HEK293 (cell line): Measurements from ENCODE around the gene BCAS2.

Experiments used
- CTCF ChIA-PET: fragments of 350-600 bp; formaldehyde crosslinking; extraction: SDS; loops from one replicate; lab custom pipeline; 2021; ENCODE audit warnings: antibody characterized with exemption; lab: Yijun Ruan, JAX
- POLR2A ChIA-PET: fragments of 300-600 bp; formaldehyde crosslinking; extraction: SDS; loops from one replicate; lab custom pipeline; 2020; ENCODE audit warnings: antibody characterized with exemption, inconsistent platforms; lab: Yijun Ruan, JAX
- H3K27ac ChIP-seq: fragments of 200-500 bp; sonication (Bioruptor generic); 2 replicates; pipeline ENCODE4 v1.5.1; 2014; ENCODE audit warnings: low read depth, low read length, control low read depth, inconsistent platforms; ENCODE audit errors: extremely low read depth
- H3K36me3 ChIP-seq, 2 experiments: fragments of 200-500 bp in 1 of 2; sonication (Bioruptor generic) in 1 of 2; 1 replicate in 1 of 2; 2 replicates in 1 of 2; pipeline ENCODE4 v1.5.1; 2014 to 2017; ENCODE audit warnings: inconsistent platforms in 2 of 2, low read length in 2 of 2; ENCODE audit not compliant: control insufficient read depth in 2 of 2, insufficient read depth in 1 of 2
- H3K4me1 ChIP-seq: fragments of 200-500 bp; sonication (Bioruptor generic); 2 replicates; pipeline ENCODE4 v1.5.1; 2014; ENCODE audit warnings: mild to moderate bottlenecking, low read length, inconsistent platforms; ENCODE audit not compliant: control insufficient read depth, insufficient read depth
- H3K4me3 ChIP-seq: 2 replicates; pipeline ENCODE4 v1.5.1; 2011; ENCODE audit warnings: low read depth, mild to moderate bottlenecking, control low read depth, low read length, moderate library complexity
- H3K9me3 ChIP-seq: fragments of 200-500 bp; sonication (Bioruptor generic); 2 replicates; pipeline ENCODE4 v1.5.1; 2014; ENCODE audit warnings: low read depth, low read length, inconsistent platforms; ENCODE audit not compliant: control insufficient read depth, insufficient read depth
- GLIS1 ChIP-seq: fragments of 450-650 bp; formaldehyde crosslinking; IDR thresholded peaks from 2 replicates; pipeline ENCODE4 v1.5.1; 2016; ENCODE audit warnings: missing biosample characterization, missing genetic modification characterization
- GLIS2 ChIP-seq: fragments of 450-650 bp; formaldehyde crosslinking; IDR thresholded peaks from 2 replicates; pipeline ENCODE4 v1.5.1; 2016; ENCODE audit warnings: missing biosample characterization, missing genetic modification characterization
- HOXC10 ChIP-seq: sonication (generic); formaldehyde crosslinking; IDR thresholded peaks from 2 replicates; pipeline ENCODE4 v1.8.1; 2023; ENCODE audit warnings: mild to moderate bottlenecking, missing genetic modification reagents
- IKZF3 ChIP-seq: fragments of 450-650 bp; IDR thresholded peaks from 2 replicates; pipeline ENCODE4 v1.5.0; 2018; ENCODE audit warnings: missing biosample characterization, mild to moderate bottlenecking, missing genetic modification characterization, moderate library complexity
- KLF1 ChIP-seq: fragments of 450-650 bp; formaldehyde crosslinking; IDR thresholded peaks from 2 replicates; pipeline ENCODE4 v1.5.1; 2016; ENCODE audit warnings: missing biosample characterization, missing genetic modification characterization
- KLF9 ChIP-seq: fragments of 450-650 bp; formaldehyde crosslinking; IDR thresholded peaks from 2 replicates; pipeline ENCODE4 v1.5.1; 2016; ENCODE audit warnings: missing biosample characterization, missing genetic modification characterization, low read depth
- MEIS1 ChIP-seq: sonication (generic); formaldehyde crosslinking; IDR thresholded peaks from 2 replicates; pipeline ENCODE4 v1.8.1; 2022; ENCODE audit warnings: missing genetic modification reagents, mild to moderate bottlenecking, borderline replicate concordance
- ZBTB20 ChIP-seq: fragments of 450-650 bp; formaldehyde crosslinking; IDR thresholded peaks from 2 replicates; pipeline ENCODE4 v1.5.1; 2016; ENCODE audit warnings: missing biosample characterization, missing genetic modification characterization
- ZFHX2 ChIP-seq: fragments of 450-650 bp; formaldehyde crosslinking; conservative IDR thresholded peaks from 2 replicates; pipeline ENCODE4 v1.5.1; 2016; ENCODE audit warnings: missing biosample characterization, missing genetic modification characterization
- ZIC2 ChIP-seq: fragments of 450-650 bp; formaldehyde crosslinking; IDR thresholded peaks from 2 replicates; pipeline ENCODE4 v1.5.1; 2016; ENCODE audit warnings: missing biosample characterization, missing genetic modification characterization
- ZNF133 ChIP-seq: fragments of 450-650 bp; formaldehyde crosslinking; IDR thresholded peaks from 2 replicates; pipeline ENCODE4 v1.5.1; 2016; ENCODE audit warnings: missing biosample characterization, missing genetic modification characterization
- ZNF350 ChIP-seq: fragments of 450-650 bp; formaldehyde crosslinking; IDR thresholded peaks from 2 replicates; pipeline ENCODE4 v1.5.0; 2017; ENCODE audit warnings: missing biosample characterization, mild to moderate bottlenecking, missing genetic modification characterization
- ZNF571 ChIP-seq: fragments of 450-650 bp; formaldehyde crosslinking; IDR thresholded peaks from 2 replicates; pipeline ENCODE4 v1.5.0; 2017; ENCODE audit warnings: missing biosample characterization, missing genetic modification characterization
- ZNF610 ChIP-seq: fragments of 450-650 bp; formaldehyde crosslinking; IDR thresholded peaks from 2 replicates; pipeline ENCODE4 v1.5.1; 2016; ENCODE audit warnings: missing biosample characterization, missing genetic modification characterization, borderline replicate concordance
- ZNF660 ChIP-seq: fragments of 450-650 bp; IDR thresholded peaks from 2 replicates; pipeline ENCODE4 v1.5.1; 2018; ENCODE audit warnings: missing biosample characterization, mild to moderate bottlenecking, missing genetic modification characterization
- ZNF664 ChIP-seq: fragments of 450-650 bp; formaldehyde crosslinking; IDR thresholded peaks from 2 replicates; pipeline ENCODE4 v1.5.1; 2016; ENCODE audit warnings: missing biosample characterization, missing genetic modification characterization
- TF ChIP-seq, protein P1 (sequence below): fragments of 450-650 bp; formaldehyde crosslinking; IDR thresholded peaks from 2 replicates; pipeline ENCODE4; 2016; ENCODE audit warnings: missing biosample characterization, missing genetic modification characterization
- TF ChIP-seq, protein P2 (sequence below): fragments of 450-650 bp; formaldehyde crosslinking; IDR thresholded peaks from 2 replicates; pipeline ENCODE4 v1.5.1; 2017; ENCODE audit warnings: missing biosample characterization, missing genetic modification characterization
- TF ChIP-seq, protein P3 (sequence below): fragments of 450-650 bp; formaldehyde crosslinking; IDR thresholded peaks from 2 replicates; pipeline ENCODE4 v1.5.1; 2016; ENCODE audit warnings: missing biosample characterization, missing genetic modification characterization
- TF ChIP-seq, protein P4 (sequence below): fragments of 450-650 bp; formaldehyde crosslinking; IDR thresholded peaks from 2 replicates; pipeline ENCODE4 v1.5.1; 2016; ENCODE audit warnings: missing biosample characterization, missing genetic modification characterization

The BCAS2 gene

DNA sequence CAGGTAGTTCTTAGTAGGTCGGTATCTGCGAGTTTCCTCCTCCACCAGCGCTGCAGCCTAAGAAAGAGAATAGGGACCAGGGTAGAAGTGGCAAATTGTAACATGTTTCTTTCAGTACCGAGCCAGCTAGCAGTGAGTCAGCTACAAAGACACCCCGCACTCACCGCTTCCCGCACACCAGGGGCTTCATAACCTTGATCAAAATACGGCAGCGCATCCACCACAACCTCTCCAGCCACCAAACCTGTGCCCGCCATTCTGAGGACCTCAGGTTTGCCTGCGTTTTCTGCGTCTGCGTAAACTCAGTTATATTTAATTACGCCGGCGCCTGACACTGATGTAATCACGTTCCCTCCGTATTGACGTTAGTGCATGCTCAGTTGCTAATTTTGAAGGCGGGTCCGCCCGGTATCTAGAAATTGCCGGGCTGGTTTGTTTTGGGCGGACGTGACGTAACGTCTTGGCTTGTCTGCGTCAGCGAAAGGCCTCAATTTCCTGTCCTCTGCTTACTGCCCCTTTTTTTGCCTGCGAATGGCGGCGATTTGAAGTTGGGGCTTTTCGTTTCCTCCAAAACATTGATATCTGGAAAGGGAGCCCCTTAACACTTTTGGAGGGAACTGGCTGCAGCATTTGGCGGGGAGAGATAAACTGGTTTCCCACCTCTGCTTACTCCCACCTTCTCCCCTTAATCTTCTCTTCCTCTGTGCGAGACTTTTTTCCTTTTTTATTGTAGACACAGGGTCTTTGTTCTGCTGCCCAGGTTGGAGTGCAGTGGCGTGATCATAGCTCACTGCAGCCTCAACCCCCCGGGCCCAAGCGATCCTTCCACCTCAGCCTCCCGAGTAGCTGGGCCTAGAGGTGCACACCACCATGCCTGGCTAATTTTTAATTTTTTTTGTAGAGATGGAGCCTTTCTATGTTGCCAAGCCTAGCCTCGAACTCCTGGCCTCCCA lies at the start of gene BCAS2 (continued):
- TF ChIP-seq ZNF133 (tag by site-specific recombination) (no peak), ZNF350 (tag by site-specific recombination) (no peak), ZNF664 (tag by site-specific recombination) (no peak), MEIS1 (CRISPR knock-in tag) (no peak), ZBTB20 (no peak), ZFHX2 (tag by site-specific recombination) (no peak), HOXC10 (CRISPR knock-in tag) (no peak), IKZF3 (tag by site-specific recombination) (no peak), GLIS2 (no peak), GLIS1 (tag by site-specific recombination) (no peak), ZNF660 (tag by site-specific recombination) (peak; percentile 46), ZIC2 (no peak), ZNF610 (tag by site-specific recombination) (no peak), KLF1 (tag by site-specific recombination) (no peak)
- TF ChIP-seq, protein P1, sequence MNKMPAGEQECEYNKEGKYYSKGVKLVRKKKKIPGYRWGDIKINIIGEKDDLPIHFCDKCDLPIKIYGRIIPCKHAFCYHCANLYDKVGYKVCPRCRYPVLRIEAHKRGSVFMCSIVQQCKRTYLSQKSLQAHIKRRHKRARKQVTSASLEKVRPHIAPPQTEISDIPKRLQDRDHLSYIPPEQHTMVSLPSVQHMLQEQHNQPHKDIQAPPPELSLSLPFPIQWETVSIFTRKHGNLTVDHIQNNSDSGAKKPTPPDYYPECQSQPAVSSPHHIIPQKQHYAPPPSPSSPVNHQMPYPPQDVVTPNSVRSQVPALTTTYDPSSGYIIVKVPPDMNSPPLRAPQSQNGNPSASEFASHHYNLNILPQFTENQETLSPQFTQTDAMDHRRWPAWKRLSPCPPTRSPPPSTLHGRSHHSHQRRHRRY (tag by site-specific recombination): no peak
- TF ChIP-seq, protein P2, sequence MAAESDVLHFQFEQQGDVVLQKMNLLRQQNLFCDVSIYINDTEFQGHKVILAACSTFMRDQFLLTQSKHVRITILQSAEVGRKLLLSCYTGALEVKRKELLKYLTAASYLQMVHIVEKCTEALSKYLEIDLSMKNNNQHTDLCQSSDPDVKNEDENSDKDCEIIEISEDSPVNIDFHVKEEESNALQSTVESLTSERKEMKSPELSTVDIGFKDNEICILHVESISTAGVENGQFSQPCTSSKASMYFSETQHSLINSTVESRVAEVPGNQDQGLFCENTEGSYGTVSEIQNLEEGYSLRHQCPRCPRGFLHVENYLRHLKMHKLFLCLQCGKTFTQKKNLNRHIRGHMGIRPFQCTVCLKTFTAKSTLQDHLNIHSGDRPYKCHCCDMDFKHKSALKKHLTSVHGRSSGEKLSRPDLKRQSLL (tag by site-specific recombination): no peak
- TF ChIP-seq, protein P3, sequence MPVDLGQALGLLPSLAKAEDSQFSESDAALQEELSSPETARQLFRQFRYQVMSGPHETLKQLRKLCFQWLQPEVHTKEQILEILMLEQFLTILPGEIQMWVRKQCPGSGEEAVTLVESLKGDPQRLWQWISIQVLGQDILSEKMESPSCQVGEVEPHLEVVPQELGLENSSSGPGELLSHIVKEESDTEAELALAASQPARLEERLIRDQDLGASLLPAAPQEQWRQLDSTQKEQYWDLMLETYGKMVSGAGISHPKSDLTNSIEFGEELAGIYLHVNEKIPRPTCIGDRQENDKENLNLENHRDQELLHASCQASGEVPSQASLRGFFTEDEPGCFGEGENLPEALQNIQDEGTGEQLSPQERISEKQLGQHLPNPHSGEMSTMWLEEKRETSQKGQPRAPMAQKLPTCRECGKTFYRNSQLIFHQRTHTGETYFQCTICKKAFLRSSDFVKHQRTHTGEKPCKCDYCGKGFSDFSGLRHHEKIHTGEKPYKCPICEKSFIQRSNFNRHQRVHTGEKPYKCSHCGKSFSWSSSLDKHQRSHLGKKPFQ (tag by site-specific recombination): no peak
- TF ChIP-seq, protein P4, sequence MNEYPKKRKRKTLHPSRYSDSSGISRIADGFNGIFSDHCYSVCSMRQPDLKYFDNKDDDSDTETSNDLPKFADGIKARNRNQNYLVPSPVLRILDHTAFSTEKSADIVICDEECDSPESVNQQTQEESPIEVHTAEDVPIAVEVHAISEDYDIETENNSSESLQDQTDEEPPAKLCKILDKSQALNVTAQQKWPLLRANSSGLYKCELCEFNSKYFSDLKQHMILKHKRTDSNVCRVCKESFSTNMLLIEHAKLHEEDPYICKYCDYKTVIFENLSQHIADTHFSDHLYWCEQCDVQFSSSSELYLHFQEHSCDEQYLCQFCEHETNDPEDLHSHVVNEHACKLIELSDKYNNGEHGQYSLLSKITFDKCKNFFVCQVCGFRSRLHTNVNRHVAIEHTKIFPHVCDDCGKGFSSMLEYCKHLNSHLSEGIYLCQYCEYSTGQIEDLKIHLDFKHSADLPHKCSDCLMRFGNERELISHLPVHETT (tag by site-specific recombination): peak; percentile 44; the same call in 1 of the 2 replicates
- TF ChIP-seq, all 188 proteins: peak for 29

DNA sequence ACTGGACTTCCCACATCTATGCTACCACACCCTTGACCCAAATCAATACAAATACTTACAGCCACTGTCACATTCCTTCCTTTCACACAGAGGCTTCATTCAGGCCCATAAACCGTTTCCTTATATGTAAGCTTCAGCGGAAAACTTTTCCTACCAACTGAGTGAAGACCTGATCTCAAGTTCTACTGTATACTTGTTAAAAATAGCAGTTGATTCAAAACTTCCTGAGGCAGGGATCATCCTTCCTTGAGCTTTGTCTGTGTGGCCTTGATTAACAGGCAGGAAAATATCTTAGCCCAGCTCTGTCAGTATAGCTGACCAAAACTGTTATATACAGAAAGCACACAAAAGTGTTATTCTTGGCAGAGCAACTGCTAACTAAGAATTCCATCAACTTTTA lies 45.7 kb upstream of the BCAS2 start:
- no peaks in the 10 kb centered on the region for H3K4me1 ChIP-seq
- POLR2A ChIA-PET: no interaction called here
- no peaks in the 10 kb centered on the region for H3K9me3 ChIP-seq
- H3K27ac ChIP-seq: no peak overlapping the region
- TF ChIP-seq ZNF571 (tag by site-specific recombination) (no peak), KLF9 (tag by site-specific recombination) (no peak)
- CTCF ChIA-PET: no interaction called here
- H3K36me3 ChIP-seq: no peaks in the 10 kb centered on the region
- no peak overlapping the region for H3K4me3 ChIP-seq
